IgD-negative memory B cell (primary cell): ENCODE data around the gene INKA2. TPM values are rescaled to one million over a fixed set of nuclear protein-coding genes. Genes with fewer than 3 reads are reported as not detected.

Experiments
- H3K27ac Mint-ChIP-seq, 3 donors: one replicate each; pipeline ENCODE4 v1.8.0; 2020 to 2022; ENCODE audit warnings: mild to moderate bottlenecking in 3 of 3, mixed read lengths in 3 of 3, moderate library complexity in 1 of 3
- H3K27me3 Mint-ChIP-seq: one replicate; pipeline ENCODE4 v1.8.0; 2021; ENCODE audit warnings: mixed read lengths
- H3K36me3 Mint-ChIP-seq: one replicate; pipeline ENCODE4 v1.8.0; 2020; ENCODE audit warnings: mild to moderate bottlenecking, mixed read lengths
- H3K4me1 Mint-ChIP-seq, 3 donors: one replicate each; pipeline ENCODE4 v1.8.0; 2020 to 2022; ENCODE audit warnings: mixed read lengths in 3 of 3, mild to moderate bottlenecking in 1 of 3
- H3K4me3 Mint-ChIP-seq, 4 donors: one replicate each; pipeline ENCODE4 v1.8.0; 2020 to 2022; ENCODE audit warnings: mild to moderate bottlenecking in 4 of 4, mixed read lengths in 4 of 4, moderate library complexity in 3 of 4
- H3K9me3 Mint-ChIP-seq, 3 donors: one replicate each; pipeline ENCODE4 v1.8.0; 2020 to 2021; ENCODE audit warnings: mixed read lengths in 3 of 3, mild to moderate bottlenecking in 1 of 3
- polyA plus RNA-seq: library from polyadenylated mRNA; unstranded; fragments of 300-500 nt; fragmentation: Illumina TruSeq; gene quantifications from one replicate; pipeline ENCODE4 v1.2.3, GENCODE V29; 2021

The INKA2 gene
- 1.3 TPM for polyA plus RNA-seq

- Mint-ChIP-seq H3K9me3 (no peaks in the 10 kb centered on the region), H3K4me3 (peak within 1 kb of the TSS; percentile 90 to 99 (median 93))
Observed at GRCh38 chr1:111739194-111739924, at the start of gene INKA2. Gene INKA2, minus strand, starts transcription at chr1:111739395. Its CDS starts 153 bp downstream, at chr1:111739242.

GRCh38 chr1:111786669-111787207, 47.5 kb upstream of the INKA2 start:
- H3K4me1 Mint-ChIP-seq: peaks cover 3 to 8% (median 4%) of the 10 kb centered on the region in 3 donors
- peak overlapping the region in 1 of 4 donors; percentile 10 for H3K4me3 Mint-ChIP-seq
- H3K36me3 Mint-ChIP-seq: no peaks in the 10 kb centered on the region
- H3K9me3 Mint-ChIP-seq: no peaks in the 10 kb centered on the region
- no peak overlapping the region for H3K27ac Mint-ChIP-seq
- H3K27me3 Mint-ChIP-seq: peaks cover 12% of the 10 kb centered on the region

More at GRCh38 chr1:111739194-111739924, at the start of gene INKA2:
- H3K27ac Mint-ChIP-seq: peak within 1 kb of the TSS; percentile 46 to 88 (median 73)
- H3K36me3 Mint-ChIP-seq: no peaks in the 10 kb centered on the region
- H3K27me3 Mint-ChIP-seq: peaks cover 19% of the 10 kb centered on the region
- H3K4me1 Mint-ChIP-seq: peaks cover 7 to 20% (median 12%) of the 10 kb centered on the region in 3 donors

GRCh38 chr1:111784273-111784901, 45.2 kb upstream of the INKA2 start:
- H3K27me3 Mint-ChIP-seq: peaks cover 1% of the 10 kb centered on the region

GRCh38 chr1:111779546-111779945, 40.4 kb upstream of the INKA2 start:
- H3K4me1 Mint-ChIP-seq: no peaks in the 10 kb centered on the region
- H3K4me3 Mint-ChIP-seq: no peak overlapping the region
- H3K9me3 Mint-ChIP-seq: no peaks in the 10 kb centered on the region
- H3K27ac Mint-ChIP-seq: peak overlapping the region in 1 of 3 donors; percentile 73
- H3K36me3 Mint-ChIP-seq: peaks cover 5% of the 10 kb centered on the region
- peaks cover 4% of the 10 kb centered on the region for H3K27me3 Mint-ChIP-seq

More at GRCh38 chr1:111784273-111784901, 45.2 kb upstream of the INKA2 start:
- peaks cover 0 to 3% (median 0%) of the 10 kb centered on the region in 3 donors for H3K4me1 Mint-ChIP-seq
- no peaks in the 10 kb centered on the region for H3K9me3 Mint-ChIP-seq
- peak overlapping the region in 1 of 3 donors; percentile 40 for H3K27ac Mint-ChIP-seq
- H3K36me3 Mint-ChIP-seq: peaks cover 2% of the 10 kb centered on the region
- H3K4me3 Mint-ChIP-seq: no peak overlapping the region

- H3K27me3 Mint-ChIP-seq: peaks cover 4% of the 10 kb centered on the region
- H3K36me3 Mint-ChIP-seq: peaks cover 5% of the 10 kb centered on the region
- no peak overlapping the region for H3K4me3 Mint-ChIP-seq
- H3K4me1 Mint-ChIP-seq: no peaks in the 10 kb centered on the region
- H3K27ac Mint-ChIP-seq: no peak overlapping the region
- no peaks in the 10 kb centered on the region for H3K9me3 Mint-ChIP-seq
Observed at GRCh38 chr1:111778541-111779051, 39.4 kb upstream of the INKA2 start.

- Mint-ChIP-seq H3K9me3 (no peaks in the 10 kb centered on the region), H3K36me3 (peaks cover 5% of the 10 kb centered on the region), H3K27me3 (peaks cover 4% of the 10 kb centered on the region), H3K4me3 (no peak overlapping the region), H3K27ac (no peak overlapping the region), H3K4me1 (no peaks in the 10 kb centered on the region)
Observed at GRCh38 chr1:111778066-111778465, 38.9 kb upstream of the INKA2 start.

GRCh38 chr1:111777301-111777700, 38.1 kb upstream of the INKA2 start:
- no peak overlapping the region for H3K4me3 Mint-ChIP-seq
- H3K27me3 Mint-ChIP-seq: peaks cover 4% of the 10 kb centered on the region
- H3K36me3 Mint-ChIP-seq: peaks cover 5% of the 10 kb centered on the region
- no peaks in the 10 kb centered on the region for H3K4me1 Mint-ChIP-seq
- H3K9me3 Mint-ChIP-seq: no peaks in the 10 kb centered on the region
- H3K27ac Mint-ChIP-seq: peak overlapping the region in 1 of 3 donors; percentile 76

GRCh38 chr1:111776861-111777260, 37.7 kb upstream of the INKA2 start:
- Mint-ChIP-seq H3K4me1 (no peaks in the 10 kb centered on the region), H3K27me3 (peaks cover 4% of the 10 kb centered on the region), H3K9me3 (no peaks in the 10 kb centered on the region), H3K27ac (peak overlapping the region in 1 of 3 donors; percentile 76), H3K4me3 (no peak overlapping the region), H3K36me3 (peaks cover 5% of the 10 kb centered on the region)

GRCh38 chr1:111776391-111776790, 37.2 kb upstream of the INKA2 start:
- Mint-ChIP-seq H3K4me1 (no peaks in the 10 kb centered on the region), H3K36me3 (peaks cover 4% of the 10 kb centered on the region), H3K4me3 (no peak overlapping the region), H3K27me3 (peaks cover 4% of the 10 kb centered on the region), H3K27ac (no peak overlapping the region), H3K9me3 (no peaks in the 10 kb centered on the region)

- H3K36me3 Mint-ChIP-seq: peaks cover 4% of the 10 kb centered on the region
Observed at GRCh38 chr1:111775966-111776365, 36.8 kb upstream of the INKA2 start.

GRCh38 chr1:111770916-111771315, 31.7 kb upstream of the INKA2 start:
- H3K27ac Mint-ChIP-seq: no peak overlapping the region
- no peaks in the 10 kb centered on the region for H3K9me3 Mint-ChIP-seq
- no peaks in the 10 kb centered on the region for H3K36me3 Mint-ChIP-seq
- H3K4me3 Mint-ChIP-seq: no peak overlapping the region
- peaks cover 2 to 4% (median 4%) of the 10 kb centered on the region in 3 donors for H3K4me1 Mint-ChIP-seq
- H3K27me3 Mint-ChIP-seq: no peaks in the 10 kb centered on the region

More at GRCh38 chr1:111775966-111776365, 36.8 kb upstream of the INKA2 start:
- no peak overlapping the region for H3K4me3 Mint-ChIP-seq
- H3K4me1 Mint-ChIP-seq: no peaks in the 10 kb centered on the region
- peaks cover 4% of the 10 kb centered on the region for H3K27me3 Mint-ChIP-seq
- H3K27ac Mint-ChIP-seq: no peak overlapping the region
- H3K9me3 Mint-ChIP-seq: no peaks in the 10 kb centered on the region

- Mint-ChIP-seq H3K27me3 (no peaks in the 10 kb centered on the region), H3K27ac (peak overlapping the region in 1 of 3 donors; percentile 32), H3K36me3 (peaks cover 1% of the 10 kb centered on the region), H3K9me3 (no peaks in the 10 kb centered on the region), H3K4me1 (peaks cover 2 to 7% (median 4%) of the 10 kb centered on the region in 3 donors), H3K4me3 (no peak overlapping the region)
Observed at GRCh38 chr1:111769517-111770146, 30.4 kb upstream of the INKA2 start.

- H3K27me3 Mint-ChIP-seq: no peaks in the 10 kb centered on the region
- peaks cover 2 to 7% (median 4%) of the 10 kb centered on the region in 3 donors for H3K4me1 Mint-ChIP-seq
- H3K36me3 Mint-ChIP-seq: peaks cover 1% of the 10 kb centered on the region
- no peak overlapping the region for H3K4me3 Mint-ChIP-seq
- no peak overlapping the region for H3K27ac Mint-ChIP-seq
- no peaks in the 10 kb centered on the region for H3K9me3 Mint-ChIP-seq
Observed at GRCh38 chr1:111768625-111769024, 29.4 kb upstream of the INKA2 start.

- H3K9me3 Mint-ChIP-seq: no peaks in the 10 kb centered on the region
Observed at GRCh38 chr1:111768023-111768422, 28.8 kb upstream of the INKA2 start.

GRCh38 chr1:111762332-111762731, 23.1 kb upstream of the INKA2 start:
- H3K4me1 Mint-ChIP-seq: peaks cover 5 to 10% (median 10%) of the 10 kb centered on the region in 3 donors
- peak overlapping the region in 1 of 3 donors; percentile 75 for H3K27ac Mint-ChIP-seq
- no peaks in the 10 kb centered on the region for H3K27me3 Mint-ChIP-seq
- peaks cover 7% of the 10 kb centered on the region for H3K36me3 Mint-ChIP-seq
- H3K9me3 Mint-ChIP-seq: no peaks in the 10 kb centered on the region
- H3K4me3 Mint-ChIP-seq: no peak overlapping the region

More at GRCh38 chr1:111768023-111768422, 28.8 kb upstream of the INKA2 start:
- no peaks in the 10 kb centered on the region for H3K27me3 Mint-ChIP-seq
- peaks cover 1% of the 10 kb centered on the region for H3K36me3 Mint-ChIP-seq
- H3K4me3 Mint-ChIP-seq: no peak overlapping the region
- peaks cover 2 to 7% (median 4%) of the 10 kb centered on the region in 3 donors for H3K4me1 Mint-ChIP-seq
- peak overlapping the region in 2 of 3 donors; percentile 20 to 77 for H3K27ac Mint-ChIP-seq
